ENCODE results near the gene METTL1.

- TF ChIP-seq, protein P1, sequence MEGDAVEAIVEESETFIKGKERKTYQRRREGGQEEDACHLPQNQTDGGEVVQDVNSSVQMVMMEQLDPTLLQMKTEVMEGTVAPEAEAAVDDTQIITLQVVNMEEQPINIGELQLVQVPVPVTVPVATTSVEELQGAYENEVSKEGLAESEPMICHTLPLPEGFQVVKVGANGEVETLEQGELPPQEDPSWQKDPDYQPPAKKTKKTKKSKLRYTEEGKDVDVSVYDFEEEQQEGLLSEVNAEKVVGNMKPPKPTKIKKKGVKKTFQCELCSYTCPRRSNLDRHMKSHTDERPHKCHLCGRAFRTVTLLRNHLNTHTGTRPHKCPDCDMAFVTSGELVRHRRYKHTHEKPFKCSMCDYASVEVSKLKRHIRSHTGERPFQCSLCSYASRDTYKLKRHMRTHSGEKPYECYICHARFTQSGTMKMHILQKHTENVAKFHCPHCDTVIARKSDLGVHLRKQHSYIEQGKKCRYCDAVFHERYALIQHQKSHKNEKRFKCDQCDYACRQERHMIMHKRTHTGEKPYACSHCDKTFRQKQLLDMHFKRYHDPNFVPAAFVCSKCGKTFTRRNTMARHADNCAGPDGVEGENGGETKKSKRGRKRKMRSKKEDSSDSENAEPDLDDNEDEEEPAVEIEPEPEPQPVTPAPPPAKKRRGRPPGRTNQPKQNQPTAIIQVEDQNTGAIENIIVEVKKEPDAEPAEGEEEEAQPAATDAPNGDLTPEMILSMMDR (conservative IDR thresholded peaks at IDR 0.05; ENCODE audit: low read depth in 2 of 2): no peak
- no peak for TF ChIP-seq JUNB (IDR thresholded peaks at IDR 0.05; ENCODE audit: unreplicated experiment)
These were observed 41.4 kb upstream of the METTL1 start for GRCh38 chr12:57813111-57813970.
